HG03064 (cell line): ENCODE results near the gene PRKCA.
"Not testable (repeated sequence)": the region's sequence is repeated elsewhere in the genome, so short reads cannot be mapped to it uniquely, and the experiment has no call there.

Source experiments
- ATAC-seq: cut with Tn5 transposase; IDR thresholded peaks from one replicate; pipeline ENCODE4 v1.9.1; 2021; ENCODE audit warnings: low read depth; ENCODE audit not compliant: unreplicated experiment

PRKCA gene

GRCh38 chr17:66684731-66685130, 382.3 kb downstream of the PRKCA start:
- no peak for ATAC-seq

- no peak for ATAC-seq
Observed at GRCh38 chr17:66686601-66687000, 384.2 kb downstream of the PRKCA start.

GRCh38 chr17:66687570-66688284, 385.3 kb downstream of the PRKCA start:
- ATAC-seq: no peak

GRCh38 chr17:66689221-66689620, 386.8 kb downstream of the PRKCA start:
- no peak for ATAC-seq

GRCh38 chr17:66690166-66690565, 387.8 kb downstream of the PRKCA start:
- ATAC-seq: no peak

- no peak for ATAC-seq
Observed at GRCh38 chr17:66691644-66692420, 389.4 kb downstream of the PRKCA start.

- no peak for ATAC-seq
Observed at GRCh38 chr17:66692421-66692690, 389.9 kb downstream of the PRKCA start.

GRCh38 chr17:66695098-66695497, 392.7 kb downstream of the PRKCA start:
- ATAC-seq: no peak

GRCh38 chr17:66698270-66698669, 395.9 kb downstream of the PRKCA start:
- ATAC-seq: no peak

GRCh38 chr17:66701462-66701861, 399.0 kb downstream of the PRKCA start:
- no peak for ATAC-seq

- ATAC-seq: no peak
Observed at GRCh38 chr17:66702106-66702936, 399.9 kb downstream of the PRKCA start.

- ATAC-seq: no peak
Observed at GRCh38 chr17:66704858-66705520, 402.6 kb downstream of the PRKCA start.

GRCh38 chr17:66706851-66707450, 404.5 kb downstream of the PRKCA start:
- ATAC-seq: no peak

- no peak for ATAC-seq
Observed at GRCh38 chr17:66711401-66711800, 409.0 kb downstream of the PRKCA start.

- ATAC-seq: no peak
Observed at GRCh38 chr17:66711881-66712321, 409.5 kb downstream of the PRKCA start.

- no peak for ATAC-seq
Observed at GRCh38 chr17:66712453-66712852, 410.0 kb downstream of the PRKCA start.

- not testable (repeated sequence) for ATAC-seq
Observed at GRCh38 chr17:66713021-66713532, 410.7 kb downstream of the PRKCA start.

GRCh38 chr17:66713533-66714042, 411.2 kb downstream of the PRKCA start:
- peak; percentile 75 for ATAC-seq

GRCh38 chr17:66714046-66715023, 411.9 kb downstream of the PRKCA start:
- no peak for ATAC-seq
